Liver (tissue), 9 donors: ENCODE results near the gene NIPAL3. TPM values are rescaled to one million over a fixed set of nuclear protein-coding genes. Genes with fewer than 3 reads are reported as not detected.
"Not testable (repeated sequence)": the region's sequence is repeated elsewhere in the genome, so short reads cannot be mapped to it uniquely, and the experiment has no call there.

Experiments
- DNase-seq: peaks from one replicate; pipeline ENCODE4 v3.0.0-alpha.2; 2017; ENCODE audit warnings: low spot score
- H3K27ac ChIP-seq, 2 donors: one replicate each; pipeline ENCODE4 v1.7.0; 2013; ENCODE audit warnings: inconsistent platforms in 2 of 2, low read length in 2 of 2, control low read depth in 1 of 2, low read depth in 1 of 2, mild to moderate bottlenecking in 1 of 2
- H3K27me3 ChIP-seq, 4 donors: one replicate each; pipeline versions ENCODE4 v1.6.1 to v1.7.0; 2013; ENCODE audit warnings: low read length in 3 of 4, inconsistent platforms in 1 of 4, mild to moderate bottlenecking in 1 of 4, moderate library complexity in 1 of 4; ENCODE audit not compliant: control insufficient read depth in 4 of 4, insufficient read depth in 4 of 4
- H3K36me3 ChIP-seq, 4 donors: one replicate each; pipeline versions ENCODE4 v1.6.1 to v1.7.0; 2013; ENCODE audit warnings: low read length in 3 of 4, mild to moderate bottlenecking in 3 of 4, low read depth in 1 of 4, moderate library complexity in 1 of 4; ENCODE audit not compliant: control insufficient read depth in 4 of 4, insufficient read depth in 3 of 4
- H3K4me1 ChIP-seq, 4 donors: one replicate each; pipeline versions ENCODE4 v1.6.1 to v1.7.0; 2013; ENCODE audit warnings: low read length in 3 of 4, mild to moderate bottlenecking in 3 of 4, moderate library complexity in 1 of 4; ENCODE audit not compliant: control insufficient read depth in 4 of 4, insufficient read depth in 4 of 4
- H3K4me3 ChIP-seq, 3 donors: one replicate each; pipeline versions ENCODE4 v1.6.1 to v1.7.0; 2013; ENCODE audit warnings: low read length in 3 of 3, control low read depth in 1 of 3, low read depth in 1 of 3, mild to moderate bottlenecking in 1 of 3
- H3K9ac ChIP-seq, 2 donors: one replicate each; pipeline ENCODE4 v1.7.0; 2013; ENCODE audit warnings: low read length in 2 of 2, mild to moderate bottlenecking in 2 of 2, moderate library complexity in 2 of 2, control low read depth in 1 of 2, low read depth in 1 of 2
- H3K9me3 ChIP-seq, 4 donors: one replicate each; pipeline versions ENCODE4 v1.6.1 to v1.7.0; 2013; ENCODE audit warnings: low read length in 3 of 4; ENCODE audit not compliant: control insufficient read depth in 4 of 4
- EGR1 ChIP-seq, 2 donors: IDR thresholded peaks; 2 replicates each; pipeline ENCODE4 v1.6.1; 2016 to 2018; ENCODE audit warnings: antibody characterized with exemption in 2 of 2, low read depth in 2 of 2
- FOXA2 ChIP-seq: IDR thresholded peaks from 2 replicates; pipeline ENCODE4 v1.6.1; 2016; ENCODE audit warnings: antibody characterized with exemption
- GABPA ChIP-seq, 2 donors: IDR thresholded peaks in 1 of 2; conservative IDR thresholded peaks in 1 of 2; 2 replicates each; pipeline ENCODE4 v1.6.1; 2016; ENCODE audit warnings: antibody characterized with exemption in 2 of 2, mild to moderate bottlenecking in 1 of 2, moderate library complexity in 1 of 2
- JUND ChIP-seq, 2 donors: IDR thresholded peaks; 2 replicates each; pipeline ENCODE4 v1.6.1; 2016; ENCODE audit warnings: antibody characterized with exemption in 2 of 2
- RAD21 ChIP-seq, 2 donors: IDR thresholded peaks; 2 replicates each; pipeline ENCODE4 v1.6.1; 2016; ENCODE audit warnings: antibody characterized with exemption in 2 of 2, mild to moderate bottlenecking in 2 of 2
- RXRA ChIP-seq, 2 donors: IDR thresholded peaks; 2 replicates each; pipeline ENCODE4 v1.6.1; 2017 to 2018; ENCODE audit warnings: antibody characterized with exemption in 2 of 2, mild to moderate bottlenecking in 1 of 2
- SP1 ChIP-seq: IDR thresholded peaks from 2 replicates; pipeline ENCODE4 v1.6.1; 2018; ENCODE audit warnings: antibody characterized with exemption, mild to moderate bottlenecking
- TAF1 ChIP-seq: conservative IDR thresholded peaks from 2 replicates; pipeline ENCODE4 v1.6.1; 2016; ENCODE audit warnings: antibody characterized with exemption, mild to moderate bottlenecking
- YY1 ChIP-seq: IDR thresholded peaks from 2 replicates; pipeline ENCODE4 v1.6.1; 2016; ENCODE audit warnings: antibody characterized with exemption, mild to moderate bottlenecking
- WGBS: extraction: QIAGEN DNeasy Blood & Tissue Kit; methylation state at CpG from one replicate; pipeline ENCODE4 v1.1.7; 2013; 5-methylcytosine and 5-hydroxymethylcytosine counted together
- polyA plus RNA-seq, 2 donors: library from polyadenylated mRNA; stranded (reverse) in 1 of 2; unstranded in 1 of 2; fragments of 200-250 nt in 1 of 2; fragments of >200 nt in 1 of 2; fragmentation: Nextera tagmentation in 1 of 2; extraction: Ambion mirVana in 1 of 2; gene quantifications; one replicate each; pipeline versions ENCODE4 v1.2.1 to v1.2.3, GENCODE V29; 2013 to 2015
- total RNA-seq, 2 donors: library from RNA; depleted of rRNA; stranded (reverse); fragments of >200 nt; gene quantifications; one replicate each; pipeline ENCODE4 v1.2.3, GENCODE V29; 2014
- TF ChIP-seq, protein P1 (sequence below): IDR thresholded peaks from 2 replicates; pipeline ENCODE4 v1.6.1; 2016; ENCODE audit warnings: antibody characterized with exemption
- TF ChIP-seq, protein P2 (sequence below): fragments of 150-350 bp; IDR thresholded peaks from 2 replicates; pipeline ENCODE4 v1.5.1; 2017; ENCODE audit warnings: improper control_type of control experiment, low read depth, low read length; ENCODE audit not compliant: missing input control
- TF ChIP-seq, protein P3 (sequence below): IDR thresholded peaks from 2 replicates; pipeline ENCODE4 v1.6.1; 2016; ENCODE audit warnings: antibody characterized with exemption
- TF ChIP-seq, protein P4 (sequence below): IDR thresholded peaks from 2 replicates; pipeline ENCODE4 v1.6.1; 2016; ENCODE audit warnings: antibody characterized with exemption
- TF ChIP-seq, protein P5 (sequence below): IDR thresholded peaks from 2 replicates; pipeline ENCODE4 v1.6.1; 2016; ENCODE audit warnings: antibody characterized with exemption, mild to moderate bottlenecking
- donor health status: healthy.
- donor health status: healthy.
- donor health status: healthy.
- donor health status: healthy.
- donor health status: healthy.

NIPAL3 gene
- total and polyA plus RNA-seq, 4 donors = 3.0 to 12.0 (median 6.0) TPM

DNA sequence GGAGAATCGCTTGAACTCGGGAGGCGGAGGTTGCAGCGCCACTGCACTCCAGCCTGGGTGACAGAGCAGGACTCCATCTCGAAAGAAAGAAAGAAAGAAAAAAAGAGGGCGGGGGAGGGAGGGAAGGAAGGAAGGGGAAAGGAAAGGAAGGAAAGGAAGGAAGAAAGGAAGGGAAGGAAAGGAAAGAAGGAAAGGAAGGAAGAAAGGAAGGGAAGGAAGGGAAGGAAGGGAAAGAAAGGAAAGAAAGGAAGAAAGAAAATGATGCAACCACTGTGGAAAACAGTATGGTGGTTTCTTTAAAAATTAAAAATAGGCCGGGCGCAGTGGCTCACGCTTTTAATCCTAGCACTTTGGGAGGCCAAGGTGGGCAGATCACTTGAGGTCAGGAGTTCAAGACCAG lies 71.9 kb downstream of the NIPAL3 start:
- no peak overlapping the region for H3K4me3 ChIP-seq
- H3K36me3 ChIP-seq = no peaks in the 10 kb centered on the region
- WGBS = 93% methylated on average over 9 of the region's 9 CpGs
- H3K9ac ChIP-seq = no peak overlapping the region
- no peak for DNase-seq
- peaks cover 0 to 1% (median 0%) of the 10 kb centered on the region in 4 donors for H3K4me1 ChIP-seq
- no peak overlapping the region for H3K27ac ChIP-seq
- no peaks in the 10 kb centered on the region for H3K27me3 ChIP-seq
- no peaks in the 10 kb centered on the region for H3K9me3 ChIP-seq
- TF ChIP-seq RAD21 (IDR thresholded peaks at IDR 0.05) = no peak
- TF ChIP-seq SP1 = no peak
- TF ChIP-seq EGR1 (IDR thresholded peaks at IDR 0.05; ENCODE audit: low read depth in 2 of 2) = no peak
- TF ChIP-seq, protein P1, sequence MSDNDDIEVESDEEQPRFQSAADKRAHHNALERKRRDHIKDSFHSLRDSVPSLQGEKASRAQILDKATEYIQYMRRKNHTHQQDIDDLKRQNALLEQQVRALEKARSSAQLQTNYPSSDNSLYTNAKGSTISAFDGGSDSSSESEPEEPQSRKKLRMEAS = no peak
- no peak for TF ChIP-seq RXRA (IDR thresholded peaks at IDR 0.05)
- TF ChIP-seq, protein P2, sequence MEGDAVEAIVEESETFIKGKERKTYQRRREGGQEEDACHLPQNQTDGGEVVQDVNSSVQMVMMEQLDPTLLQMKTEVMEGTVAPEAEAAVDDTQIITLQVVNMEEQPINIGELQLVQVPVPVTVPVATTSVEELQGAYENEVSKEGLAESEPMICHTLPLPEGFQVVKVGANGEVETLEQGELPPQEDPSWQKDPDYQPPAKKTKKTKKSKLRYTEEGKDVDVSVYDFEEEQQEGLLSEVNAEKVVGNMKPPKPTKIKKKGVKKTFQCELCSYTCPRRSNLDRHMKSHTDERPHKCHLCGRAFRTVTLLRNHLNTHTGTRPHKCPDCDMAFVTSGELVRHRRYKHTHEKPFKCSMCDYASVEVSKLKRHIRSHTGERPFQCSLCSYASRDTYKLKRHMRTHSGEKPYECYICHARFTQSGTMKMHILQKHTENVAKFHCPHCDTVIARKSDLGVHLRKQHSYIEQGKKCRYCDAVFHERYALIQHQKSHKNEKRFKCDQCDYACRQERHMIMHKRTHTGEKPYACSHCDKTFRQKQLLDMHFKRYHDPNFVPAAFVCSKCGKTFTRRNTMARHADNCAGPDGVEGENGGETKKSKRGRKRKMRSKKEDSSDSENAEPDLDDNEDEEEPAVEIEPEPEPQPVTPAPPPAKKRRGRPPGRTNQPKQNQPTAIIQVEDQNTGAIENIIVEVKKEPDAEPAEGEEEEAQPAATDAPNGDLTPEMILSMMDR = no peak
- no peak for TF ChIP-seq TAF1
- TF ChIP-seq FOXA2 = no peak
- TF ChIP-seq, protein P3, sequence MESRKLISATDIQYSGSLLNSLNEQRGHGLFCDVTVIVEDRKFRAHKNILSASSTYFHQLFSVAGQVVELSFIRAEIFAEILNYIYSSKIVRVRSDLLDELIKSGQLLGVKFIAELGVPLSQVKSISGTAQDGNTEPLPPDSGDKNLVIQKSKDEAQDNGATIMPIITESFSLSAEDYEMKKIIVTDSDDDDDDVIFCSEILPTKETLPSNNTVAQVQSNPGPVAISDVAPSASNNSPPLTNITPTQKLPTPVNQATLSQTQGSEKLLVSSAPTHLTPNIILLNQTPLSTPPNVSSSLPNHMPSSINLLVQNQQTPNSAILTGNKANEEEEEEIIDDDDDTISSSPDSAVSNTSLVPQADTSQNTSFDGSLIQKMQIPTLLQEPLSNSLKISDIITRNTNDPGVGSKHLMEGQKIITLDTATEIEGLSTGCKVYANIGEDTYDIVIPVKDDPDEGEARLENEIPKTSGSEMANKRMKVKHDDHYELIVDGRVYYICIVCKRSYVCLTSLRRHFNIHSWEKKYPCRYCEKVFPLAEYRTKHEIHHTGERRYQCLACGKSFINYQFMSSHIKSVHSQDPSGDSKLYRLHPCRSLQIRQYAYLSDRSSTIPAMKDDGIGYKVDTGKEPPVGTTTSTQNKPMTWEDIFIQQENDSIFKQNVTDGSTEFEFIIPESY = no peak
- no peak for TF ChIP-seq JUND (IDR thresholded peaks at IDR 0.05)
- TF ChIP-seq, protein P4, sequence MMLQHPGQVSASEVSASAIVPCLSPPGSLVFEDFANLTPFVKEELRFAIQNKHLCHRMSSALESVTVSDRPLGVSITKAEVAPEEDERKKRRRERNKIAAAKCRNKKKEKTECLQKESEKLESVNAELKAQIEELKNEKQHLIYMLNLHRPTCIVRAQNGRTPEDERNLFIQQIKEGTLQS = no peak
- no peak for TF ChIP-seq YY1
- TF ChIP-seq GABPA (IDR thresholded peaks at IDR 0.05 in 1 of 2, conservative IDR thresholded peaks at IDR 0.05 in 1 of 2) = no peak
- TF ChIP-seq, protein P5, sequence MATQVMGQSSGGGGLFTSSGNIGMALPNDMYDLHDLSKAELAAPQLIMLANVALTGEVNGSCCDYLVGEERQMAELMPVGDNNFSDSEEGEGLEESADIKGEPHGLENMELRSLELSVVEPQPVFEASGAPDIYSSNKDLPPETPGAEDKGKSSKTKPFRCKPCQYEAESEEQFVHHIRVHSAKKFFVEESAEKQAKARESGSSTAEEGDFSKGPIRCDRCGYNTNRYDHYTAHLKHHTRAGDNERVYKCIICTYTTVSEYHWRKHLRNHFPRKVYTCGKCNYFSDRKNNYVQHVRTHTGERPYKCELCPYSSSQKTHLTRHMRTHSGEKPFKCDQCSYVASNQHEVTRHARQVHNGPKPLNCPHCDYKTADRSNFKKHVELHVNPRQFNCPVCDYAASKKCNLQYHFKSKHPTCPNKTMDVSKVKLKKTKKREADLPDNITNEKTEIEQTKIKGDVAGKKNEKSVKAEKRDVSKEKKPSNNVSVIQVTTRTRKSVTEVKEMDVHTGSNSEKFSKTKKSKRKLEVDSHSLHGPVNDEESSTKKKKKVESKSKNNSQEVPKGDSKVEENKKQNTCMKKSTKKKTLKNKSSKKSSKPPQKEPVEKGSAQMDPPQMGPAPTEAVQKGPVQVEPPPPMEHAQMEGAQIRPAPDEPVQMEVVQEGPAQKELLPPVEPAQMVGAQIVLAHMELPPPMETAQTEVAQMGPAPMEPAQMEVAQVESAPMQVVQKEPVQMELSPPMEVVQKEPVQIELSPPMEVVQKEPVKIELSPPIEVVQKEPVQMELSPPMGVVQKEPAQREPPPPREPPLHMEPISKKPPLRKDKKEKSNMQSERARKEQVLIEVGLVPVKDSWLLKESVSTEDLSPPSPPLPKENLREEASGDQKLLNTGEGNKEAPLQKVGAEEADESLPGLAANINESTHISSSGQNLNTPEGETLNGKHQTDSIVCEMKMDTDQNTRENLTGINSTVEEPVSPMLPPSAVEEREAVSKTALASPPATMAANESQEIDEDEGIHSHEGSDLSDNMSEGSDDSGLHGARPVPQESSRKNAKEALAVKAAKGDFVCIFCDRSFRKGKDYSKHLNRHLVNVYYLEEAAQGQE = no peak

DNA sequence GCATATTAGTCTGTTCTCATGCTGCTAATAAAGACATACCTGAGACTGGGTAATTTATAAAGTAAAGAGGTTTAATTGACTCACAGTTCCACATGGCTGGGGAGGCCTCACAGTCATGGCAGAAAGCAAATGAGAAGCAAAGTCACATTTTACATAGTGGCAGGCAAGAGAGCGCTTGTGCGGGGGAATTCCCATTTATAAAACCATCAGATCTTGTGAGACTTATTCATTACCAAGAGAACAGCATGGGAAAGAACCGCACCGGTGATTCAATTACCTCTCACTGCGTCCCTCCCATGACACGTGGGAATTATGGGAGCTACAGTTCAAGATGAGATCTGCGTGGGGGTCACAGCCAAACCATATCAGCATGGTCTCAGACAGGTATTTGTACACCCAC lies 72.6 kb downstream of the NIPAL3 start:
- H3K36me3 ChIP-seq, DNase-seq, H3K9ac ChIP-seq, H3K27ac ChIP-seq, H3K4me3 ChIP-seq, H3K27me3 ChIP-seq, H3K4me1 ChIP-seq, H3K9me3 ChIP-seq: not testable (repeated sequence)
- 97% methylated on average over 7 of the region's 7 CpGs for WGBS
